Measurements from ENCODE around the gene PPP1R12B.
"Not testable (repeated sequence)": the region's sequence is repeated elsewhere in the genome, so short reads cannot be mapped to it uniquely, and the experiment has no call there.

The PPP1R12B gene

GRCh38 chr1:202397256-202397655 lies 48.8 kb downstream of the PPP1R12B start:
- no peak for DNase-seq (ENCODE audit: low spot score)
- TF ChIP-seq CTCF (conservative IDR thresholded peaks at IDR 0.05; ENCODE audit: low read depth), result no peak
- ChIA-PET POLR2A (ENCODE audit: low non-redundant PET) (no interaction called here), CTCF (no interaction called here)
- H3K27ac ChIP-seq, result no peak overlapping the region

- H3K27ac ChIP-seq; CTCF ChIA-PET; DNase-seq (ENCODE audit: low spot score); POLR2A ChIA-PET (ENCODE audit: low non-redundant PET): not testable (repeated sequence)
Observed at GRCh38 chr1:202398439-202398838, 49.9 kb downstream of the PPP1R12B start.

GRCh38 chr1:202401771-202402170 lies 53.3 kb downstream of the PPP1R12B start:
- POLR2A ChIA-PET (ENCODE audit: low non-redundant PET), result not testable (repeated sequence)

GRCh38 chr1:202403381-202403780 lies 54.9 kb downstream of the PPP1R12B start:
- POLR2A ChIA-PET (ENCODE audit: low non-redundant PET); H3K27ac ChIP-seq; DNase-seq (ENCODE audit: low spot score); CTCF ChIA-PET: not testable (repeated sequence)

More at GRCh38 chr1:202401771-202402170, 53.3 kb downstream of the PPP1R12B start:
- CTCF ChIA-PET; DNase-seq (ENCODE audit: low spot score); H3K27ac ChIP-seq: not testable (repeated sequence)

GRCh38 chr1:202405928-202406327 lies 57.4 kb downstream of the PPP1R12B start:
- no peak for DNase-seq (ENCODE audit: low spot score)
- TF ChIP-seq CTCF (conservative IDR thresholded peaks at IDR 0.05; ENCODE audit: low read depth), result no peak
- ChIA-PET CTCF (no interaction called here), POLR2A (ENCODE audit: low non-redundant PET) (no interaction called here)
- H3K27ac ChIP-seq, result no peak overlapping the region

GRCh38 chr1:202406896-202407295 lies 58.4 kb downstream of the PPP1R12B start:
- CTCF ChIA-PET; DNase-seq (ENCODE audit: low spot score); H3K27ac ChIP-seq; POLR2A ChIA-PET (ENCODE audit: low non-redundant PET): not testable (repeated sequence)

GRCh38 chr1:202407378-202407777 lies 58.9 kb downstream of the PPP1R12B start:
- POLR2A ChIA-PET (ENCODE audit: low non-redundant PET), result not testable (repeated sequence)

GRCh38 chr1:202410251-202410650 lies 61.8 kb downstream of the PPP1R12B start:
- H3K27ac ChIP-seq; POLR2A ChIA-PET (ENCODE audit: low non-redundant PET); DNase-seq (ENCODE audit: low spot score): not testable (repeated sequence)
- CTCF ChIA-PET, result interaction anchor here (0.5 kb wide), 1 partner anchor 18 kb away, joined by 3 read pairs; no protein-coding TSS in a partner anchor

More at GRCh38 chr1:202407378-202407777, 58.9 kb downstream of the PPP1R12B start:
- H3K27ac ChIP-seq; CTCF ChIA-PET; DNase-seq (ENCODE audit: low spot score): not testable (repeated sequence)

- POLR2A ChIA-PET (ENCODE audit: low non-redundant PET); H3K27ac ChIP-seq: not testable (repeated sequence)
- CTCF ChIA-PET, result interaction anchor here (0.5 to 0.7 kb wide), 3 partner anchors 8 to 200 kb away, joined by 3 to 5 read pairs (median 3); no protein-coding TSS in a partner anchor
- DNase-seq (ENCODE audit: low spot score), result peak; percentile 5
Observed at GRCh38 chr1:202410854-202411357, 62.4 kb downstream of the PPP1R12B start.

GRCh38 chr1:202411422-202411821 lies 62.9 kb downstream of the PPP1R12B start:
- H3K27ac ChIP-seq, result no peak overlapping the region
- DNase-seq (ENCODE audit: low spot score), result no peak
- no peak for TF ChIP-seq CTCF (conservative IDR thresholded peaks at IDR 0.05; ENCODE audit: low read depth)
- ChIA-PET POLR2A (ENCODE audit: low non-redundant PET) (no interaction called here), CTCF (interaction anchor here (0.6 to 0.7 kb wide), 5 partner anchors 9 to 339 kb away, joined by 3 to 7 read pairs (median 5); no protein-coding TSS in a partner anchor)

GRCh38 chr1:202412421-202412820 lies 63.9 kb downstream of the PPP1R12B start:
- H3K27ac ChIP-seq; POLR2A ChIA-PET (ENCODE audit: low non-redundant PET); DNase-seq (ENCODE audit: low spot score); CTCF ChIA-PET: not testable (repeated sequence)
